T-helper 17 cell (primary cell): ENCODE results near the gene VIPAS39. TPM values are rescaled to one million over a fixed set of nuclear protein-coding genes. Genes with fewer than 3 reads are reported as not detected.
A peak's percentile ranks its signal among the peaks of the same experiment; 100 is the strongest.

ENCODE experiments used
- ATAC-seq: fragments of 150-1000 bp; cut with Tn5 transposase; 2 replicates; pipeline ENCODE4 v1.10.0; 2021; ENCODE audit warnings: mild to moderate bottlenecking, moderate library complexity
- DNase-seq, 3 donors: peaks; one replicate each; pipeline versions ENCODE4 v3.0.0 to v3.0.0-alpha.2; 2020 to 2021
- H3K9me3 ChIP-seq: one replicate; pipeline ENCODE4 v1.7.0; 2013; ENCODE audit warnings: low read length, mild to moderate bottlenecking; ENCODE audit not compliant: control insufficient read depth, poor library complexity, severe bottlenecking
- H3K27ac Mint-ChIP-seq: one replicate; pipeline ENCODE4 v1.8.0; 2022; ENCODE audit warnings: mild to moderate bottlenecking, moderate library complexity, mixed read lengths
- H3K27me3 Mint-ChIP-seq: one replicate; pipeline ENCODE4 v1.8.0; 2022; ENCODE audit warnings: mixed read lengths
- H3K36me3 Mint-ChIP-seq: one replicate; pipeline ENCODE4 v1.8.0; 2022; ENCODE audit warnings: low read depth, mixed read lengths
- H3K4me1 Mint-ChIP-seq: one replicate; pipeline ENCODE4 v1.8.0; 2022; ENCODE audit warnings: mild to moderate bottlenecking, mixed read lengths
- H3K4me3 Mint-ChIP-seq: one replicate; pipeline ENCODE4 v1.8.0; 2022; ENCODE audit warnings: mild to moderate bottlenecking, moderate library complexity, mixed read lengths
- total RNA-seq, 4 donors: library from RNA in 2 of 4; stranded (reverse) in 2 of 4; gene quantifications; one replicate each; pipeline ENCODE4 v1.2.3 and lab custom pipeline; 2022 to 2026

VIPAS39 gene
- total RNA-seq, 2 donors from 2014 or later, result 13.8 to 15.0 TPM

- H3K27me3 Mint-ChIP-seq, result no peaks in the 10 kb centered on the region
- peaks cover 14% of the 10 kb centered on the region for H3K4me1 Mint-ChIP-seq
- peaks cover 4% of the 10 kb centered on the region for H3K36me3 Mint-ChIP-seq
- H3K27ac Mint-ChIP-seq, result peak overlapping the region; percentile 45
- no peak overlapping the region for H3K4me3 Mint-ChIP-seq
- ATAC-seq, result no peak
- DNase-seq, result no peak
- no peaks in the 10 kb centered on the region for H3K9me3 ChIP-seq
Measured at GRCh38 chr14:77407158-77407557, 50.2 kb downstream of the VIPAS39 start.

GRCh38 chr14:77406718-77407117 is 50.7 kb downstream of the VIPAS39 start:
- DNase-seq, result no peak
- Mint-ChIP-seq H3K27ac (peak overlapping the region; percentile 45), H3K4me1 (peaks cover 14% of the 10 kb centered on the region), H3K4me3 (no peak overlapping the region), H3K27me3 (no peaks in the 10 kb centered on the region), H3K36me3 (peaks cover 4% of the 10 kb centered on the region)
- ATAC-seq, result no peak
- H3K9me3 ChIP-seq, result no peaks in the 10 kb centered on the region

GRCh38 chr14:77406086-77406485 is 51.3 kb downstream of the VIPAS39 start:
- H3K9me3 ChIP-seq, result no peaks in the 10 kb centered on the region
- Mint-ChIP-seq H3K27ac (no peak overlapping the region), H3K36me3 (peaks cover 4% of the 10 kb centered on the region), H3K4me1 (peaks cover 14% of the 10 kb centered on the region), H3K4me3 (no peak overlapping the region), H3K27me3 (no peaks in the 10 kb centered on the region)
- DNase-seq (no peak), ATAC-seq (no peak)

- no peaks in the 10 kb centered on the region for H3K9me3 ChIP-seq
- H3K27ac Mint-ChIP-seq, result no peak overlapping the region
- peaks cover 9% of the 10 kb centered on the region for H3K36me3 Mint-ChIP-seq
- no peak overlapping the region for H3K4me3 Mint-ChIP-seq
- no peak for ATAC-seq
- H3K4me1 Mint-ChIP-seq, result peaks cover 14% of the 10 kb centered on the region
- DNase-seq, result no peak
- H3K27me3 Mint-ChIP-seq, result no peaks in the 10 kb centered on the region
Measured at GRCh38 chr14:77403768-77404167, 53.6 kb downstream of the VIPAS39 start.

DNA sequence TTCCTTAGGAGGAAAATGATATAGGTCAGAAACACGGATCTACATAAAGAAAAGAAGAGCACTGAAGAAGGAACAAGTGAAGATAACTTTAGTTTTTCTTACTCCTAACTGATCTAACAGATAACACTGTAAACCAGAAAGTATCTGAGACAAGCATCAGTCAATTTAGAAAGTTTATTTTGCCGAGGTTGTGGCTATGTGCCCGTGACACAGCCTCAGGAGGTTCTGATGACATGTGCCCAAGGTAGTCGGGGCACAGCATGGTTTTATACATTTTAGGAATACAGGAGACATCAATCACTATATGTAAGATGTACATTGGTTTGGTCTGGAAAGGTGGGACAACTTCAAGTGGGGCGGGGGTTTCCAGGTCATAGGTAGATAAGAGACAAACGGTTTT is 57.2 kb downstream of the VIPAS39 start:
- Mint-ChIP-seq H3K27me3 (no peaks in the 10 kb centered on the region), H3K4me1 (peaks cover 3% of the 10 kb centered on the region), H3K4me3 (no peak overlapping the region), H3K36me3 (peaks cover 9% of the 10 kb centered on the region), H3K27ac (no peak overlapping the region)
- ATAC-seq (no peak), DNase-seq (no peak)
- no peaks in the 10 kb centered on the region for H3K9me3 ChIP-seq

GRCh38 chr14:77390188-77390587 is 67.2 kb downstream of the VIPAS39 start:
- H3K27me3 Mint-ChIP-seq, result no peaks in the 10 kb centered on the region
- H3K9me3 ChIP-seq, result no peaks in the 10 kb centered on the region
- no peak overlapping the region for H3K27ac Mint-ChIP-seq
- no peak for DNase-seq
- ATAC-seq, result no peak
- no peaks in the 10 kb centered on the region for H3K4me1 Mint-ChIP-seq
- no peak overlapping the region for H3K4me3 Mint-ChIP-seq
- H3K36me3 Mint-ChIP-seq, result no peaks in the 10 kb centered on the region

DNA sequence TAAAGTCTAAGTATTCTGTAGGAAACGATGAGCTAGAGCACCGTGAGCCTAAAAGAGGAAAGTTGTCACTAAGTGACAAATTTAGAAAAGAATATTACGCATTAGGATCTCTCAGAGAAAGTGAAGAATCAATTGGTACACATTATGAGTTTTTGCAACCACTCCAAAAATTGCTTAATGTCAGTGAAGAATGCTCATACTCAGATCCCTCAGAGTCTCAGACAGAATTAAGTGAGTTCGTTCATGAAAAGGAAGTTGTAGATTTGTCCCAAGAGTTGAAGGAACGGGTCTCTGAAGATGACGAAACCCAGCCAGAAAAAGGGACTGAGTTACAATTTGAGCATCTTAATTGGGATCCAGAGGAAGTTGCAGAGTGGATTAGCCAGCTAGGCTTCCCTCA is 78.7 kb downstream of the VIPAS39 start:
- Mint-ChIP-seq H3K36me3 (peaks cover 5% of the 10 kb centered on the region), H3K4me3 (no peak overlapping the region), H3K27me3 (peaks cover 11% of the 10 kb centered on the region), H3K27ac (no peak overlapping the region), H3K4me1 (peaks cover 24% of the 10 kb centered on the region)
- DNase-seq (no peak), ATAC-seq (no peak)
- no peaks in the 10 kb centered on the region for H3K9me3 ChIP-seq

DNA sequence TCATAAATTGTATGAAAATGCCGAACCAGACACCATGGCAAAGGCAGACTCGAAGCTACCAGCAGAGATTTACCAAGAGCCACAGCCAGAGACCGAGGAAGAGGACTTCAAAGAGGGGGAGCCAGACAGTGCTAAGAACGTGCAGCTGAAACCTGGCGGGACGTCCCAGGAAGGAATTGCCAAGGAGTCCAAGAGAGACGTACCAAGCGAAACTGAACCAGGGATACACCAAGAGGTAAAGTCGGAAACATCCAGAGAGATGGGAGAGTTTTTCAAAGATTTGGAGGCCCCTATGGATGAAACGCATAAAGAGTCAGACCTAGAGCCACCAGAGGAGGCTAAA is 79.9 kb downstream of the VIPAS39 start:
- peak; percentile 21 for ATAC-seq
- DNase-seq, result no peak
- H3K4me3 Mint-ChIP-seq, result no peak overlapping the region
- H3K4me1 Mint-ChIP-seq, result peaks cover 33% of the 10 kb centered on the region
- H3K27ac Mint-ChIP-seq, result no peak overlapping the region
- H3K27me3 Mint-ChIP-seq, result peaks cover 11% of the 10 kb centered on the region
- H3K36me3 Mint-ChIP-seq, result peaks cover 5% of the 10 kb centered on the region
- H3K9me3 ChIP-seq, result no peaks in the 10 kb centered on the region

DNA sequence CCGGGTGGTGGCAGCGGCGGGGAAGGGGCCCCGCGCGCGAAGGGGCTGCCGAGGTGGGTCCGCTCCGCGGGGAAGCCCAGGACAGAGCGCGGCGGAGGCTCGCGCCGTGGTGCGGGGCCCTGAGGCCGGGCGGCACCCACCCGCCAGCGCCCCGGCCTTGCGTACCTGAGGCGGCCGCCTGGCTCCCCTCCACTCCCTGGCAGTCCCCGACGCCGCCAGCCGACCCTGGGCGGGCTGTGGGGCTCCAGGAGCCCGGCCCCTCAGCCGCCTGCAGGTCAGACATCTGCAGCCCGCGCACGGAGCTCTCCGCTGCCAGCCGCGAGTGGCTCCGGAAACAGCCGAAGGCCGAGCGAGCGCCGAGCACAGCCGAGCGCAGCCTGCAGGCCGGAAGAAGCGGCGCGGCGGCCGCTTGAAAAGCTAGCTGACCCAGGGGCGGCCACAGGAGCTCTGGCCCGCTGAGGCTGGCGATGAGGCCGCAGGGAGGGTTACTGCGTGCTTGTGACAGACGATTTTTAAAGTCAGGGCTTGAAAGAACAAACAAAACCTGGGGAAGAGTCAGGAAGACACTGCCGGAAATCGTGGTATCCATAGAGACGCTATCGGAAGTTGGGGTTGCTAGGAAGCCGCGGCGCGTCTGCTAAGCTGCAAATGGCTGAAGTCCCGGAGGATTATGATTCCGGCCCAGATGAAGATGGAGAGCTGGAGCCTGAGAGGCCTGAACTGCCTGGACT is 80.5 kb downstream of the VIPAS39 start, which contains the start of the genes SAMD15 and TMED8:
TSS of gene SAMD15 (plus strand) at position 609 of the 731 bp plus-strand sequence. CDS start at position 649, 40 bp downstream.
TSS of gene TMED8 (minus strand) at position 324 of the 731 bp plus-strand sequence. CDS start at position 283, 41 bp downstream.
- ATAC-seq (peak; percentile 93), DNase-seq (peak; percentile 76 to 80 (median 77))
- H3K4me3 Mint-ChIP-seq, result no peak within 1 kb of the TSS
- H3K27me3 Mint-ChIP-seq, result peaks cover 11% of the 10 kb centered on the region
- H3K4me1 Mint-ChIP-seq, result peaks cover 35% of the 10 kb centered on the region
- no peak within 1 kb of the TSS for H3K27ac Mint-ChIP-seq
- H3K9me3 ChIP-seq, result no peaks in the 10 kb centered on the region
- peaks cover 5% of the 10 kb centered on the region for H3K36me3 Mint-ChIP-seq

Other genes with a start within 250 kb of the VIPAS39 start
- gene NGB, start 186.4 kb downstream of the VIPAS39 start, total RNA-seq, result not detected
- gene POMT2, start 136.7 kb downstream of the VIPAS39 start, total RNA-seq, result 10 to 100 TPM in 1 of 2 donors, 1 to 10 TPM in 1; 8.8 to 11.4 TPM
- 1 to 10 TPM; 5.5 to 7.5 TPM for gene GSTZ1, start 136.6 kb downstream of the VIPAS39 start, total RNA-seq
- 10 to 100 TPM; 13.2 to 16.0 TPM for gene TMED8, start 80.5 kb downstream of the VIPAS39 start, total RNA-seq
- under 1 TPM; 0.26 to 0.32 TPM for gene SAMD15, start 80.2 kb downstream of the VIPAS39 start, total RNA-seq
- gene NOXRED1, start 34.1 kb downstream of the VIPAS39 start, total RNA-seq, result under 1 TPM in 1 of 2 donors, not detected in 1; 0.22 TPM
- gene AHSA1, start 492 bp upstream of the VIPAS39 start, total RNA-seq, result 10 to 100 TPM; 58.8 to 71.0 TPM
- not detected for gene ISM2, start 41.2 kb upstream of the VIPAS39 start, total RNA-seq
- 10 to 100 TPM; 22.0 to 22.3 TPM for gene SPTLC2, start 159.0 kb upstream of the VIPAS39 start, total RNA-seq